Choroid plexus epithelial cell (primary cell): ENCODE results near the gene RBMS3.

Experiments used
- DNase-seq: peaks from one replicate; pipeline ENCODE4 v3.0.0-alpha.2; 2010; ENCODE audit warnings: low read depth
- H3K4me3 ChIP-seq: 2 replicates; pipeline ENCODE4 v1.5.1; 2011; ENCODE audit warnings: low read depth, mild to moderate bottlenecking, control low read depth, low read length, moderate library complexity
- CTCF ChIP-seq: conservative IDR thresholded peaks from 2 replicates; pipeline ENCODE4 v1.5.1; 2011; ENCODE audit warnings: low read depth, mild to moderate bottlenecking, control low read depth, inconsistent platforms, low read length, moderate library complexity

RBMS3 gene

GRCh38 chr3:29912600-29913288 is 631.9 kb downstream of the RBMS3 start:
- DNase-seq: no peak
- H3K4me3 ChIP-seq: no peak overlapping the region
- no peak for TF ChIP-seq CTCF

GRCh38 chr3:29914861-29915524 is 634.1 kb downstream of the RBMS3 start:
- H3K4me3 ChIP-seq: no peak overlapping the region
- DNase-seq: peak; percentile 62
- no peak for TF ChIP-seq CTCF

- no peak for TF ChIP-seq CTCF
- no peak for DNase-seq
- no peak overlapping the region for H3K4me3 ChIP-seq
Observed at GRCh38 chr3:29919571-29919970, 638.7 kb downstream of the RBMS3 start.

- H3K4me3 ChIP-seq: no peak overlapping the region
- no peak for TF ChIP-seq CTCF
- DNase-seq: peak; percentile 93
Observed at GRCh38 chr3:29922992-29923746, 642.3 kb downstream of the RBMS3 start.

- no peak overlapping the region for H3K4me3 ChIP-seq
- no peak for DNase-seq
- TF ChIP-seq CTCF: no peak
Observed at GRCh38 chr3:29924783-29925561, 644.1 kb downstream of the RBMS3 start.

GRCh38 chr3:29926378-29926777 is 645.5 kb downstream of the RBMS3 start:
- TF ChIP-seq CTCF: no peak
- H3K4me3 ChIP-seq: no peak overlapping the region
- no peak for DNase-seq
